Gastroesophageal sphincter (tissue), 3 donors: ENCODE results near the gene SFPQ.

Source experiments
- CTCF ChIP-seq, 4 experiments: fragments of 200-600 bp in 2 of 4; fragments of 450-650 bp in 2 of 4; sonication (generic) in 1 of 4; IDR thresholded peaks; one replicate each; pipeline ENCODE4 v1.5.1; 2017 to 2019; ENCODE audit warnings: antibody characterized with exemption in 4 of 4, mild to moderate bottlenecking in 2 of 4, moderate library complexity in 2 of 4
- POLR2A ChIP-seq, 2 donors: fragments of 450-650 bp; IDR thresholded peaks; one replicate each; pipeline ENCODE4 v1.6.1; 2017; ENCODE audit warnings: antibody characterized with exemption in 2 of 2, mild to moderate bottlenecking in 2 of 2, moderate library complexity in 1 of 2
- POLR2AphosphoS5 ChIP-seq: sonication (generic); formaldehyde crosslinking; IDR thresholded peaks from one replicate; pipeline ENCODE4 v1.6.1; 2017; ENCODE audit warnings: antibody characterized with exemption

GRCh38 chr1:35177237-35177786 lies 15.6 kb downstream of the SFPQ start:
- TF ChIP-seq CTCF (IDR thresholded peaks at IDR 0.05) (no peak), POLR2A (IDR thresholded peaks at IDR 0.05) (no peak), POLR2AphosphoS5 (no peak)
